HUES64 (cell line): ENCODE data around the gene FASTKD1.
"Not testable (repeated sequence)": the region's sequence is repeated elsewhere in the genome, so short reads cannot be mapped to it uniquely, and the experiment has no call there.

Experiments used
- H3K27ac ChIP-seq: 2 replicates; pipeline ENCODE4 v1.7.0; 2013; ENCODE audit warnings: low read depth, low read length, inconsistent platforms
- H3K27me3 ChIP-seq: 2 replicates; pipeline ENCODE4 v1.6.1; 2013; ENCODE audit warnings: mild to moderate bottlenecking, low read length; ENCODE audit not compliant: insufficient read depth
- H3K36me3 ChIP-seq: 2 replicates; pipeline ENCODE4 v1.6.1; 2013; ENCODE audit warnings: mild to moderate bottlenecking, low read length; ENCODE audit not compliant: insufficient read depth
- H3K4me1 ChIP-seq: 2 replicates; pipeline ENCODE4 v1.6.1; 2013; ENCODE audit warnings: mild to moderate bottlenecking, low read length, moderate library complexity; ENCODE audit not compliant: insufficient read depth
- H3K4me3 ChIP-seq: 2 replicates; pipeline ENCODE4 v1.5.1; 2013; ENCODE audit warnings: mild to moderate bottlenecking, low read length, moderate library complexity
- H3K9ac ChIP-seq: 2 replicates; pipeline ENCODE4 v1.6.1; 2013; ENCODE audit warnings: mild to moderate bottlenecking, low read depth, low read length
- H3K9me3 ChIP-seq: 2 replicates; pipeline ENCODE4 v1.6.1; 2013; ENCODE audit warnings: low read depth, low read length; ENCODE audit not compliant: insufficient read depth
- WGBS: fragments of 150-250, 120-280 bp; methylation state at CpG from one replicate; pipeline ENCODE4 v1.1.7; 2013; ENCODE audit warnings: missing lambda C conversion rate; 5-methylcytosine and 5-hydroxymethylcytosine counted together

Gene FASTKD1

DNA sequence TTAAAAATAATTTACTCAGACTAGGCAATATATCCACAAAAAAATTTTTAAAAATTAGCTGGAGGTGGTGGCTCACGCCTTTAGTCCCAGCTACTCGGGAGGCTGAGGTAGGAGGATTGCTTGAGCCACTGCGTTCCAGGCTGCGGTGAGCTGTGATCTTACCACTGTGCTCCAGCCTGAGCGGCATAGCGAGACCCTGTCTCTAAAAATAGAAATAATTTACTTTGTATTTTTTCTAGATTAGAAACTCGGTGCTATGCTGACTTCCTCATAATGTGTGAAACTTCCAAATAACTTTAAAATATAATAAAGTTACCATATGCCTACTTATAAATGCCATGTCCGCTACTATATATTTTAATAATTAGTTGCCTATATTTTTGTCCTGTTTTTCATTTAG, 17.1 kb upstream of the FASTKD1 start:
- Histone ChIP-seq H3K27me3 (no peaks in the 10 kb centered on the region), H3K9ac (no peak overlapping the region), H3K36me3 (no peaks in the 10 kb centered on the region), H3K27ac (no peak overlapping the region), H3K4me3 (no peak overlapping the region), H3K9me3 (no peaks in the 10 kb centered on the region), H3K4me1 (peaks cover 4% of the 10 kb centered on the region; the same call in 1 of the 2 replicates)
- WGBS: 90% methylated on average over 4 of the region's 8 CpGs

DNA sequence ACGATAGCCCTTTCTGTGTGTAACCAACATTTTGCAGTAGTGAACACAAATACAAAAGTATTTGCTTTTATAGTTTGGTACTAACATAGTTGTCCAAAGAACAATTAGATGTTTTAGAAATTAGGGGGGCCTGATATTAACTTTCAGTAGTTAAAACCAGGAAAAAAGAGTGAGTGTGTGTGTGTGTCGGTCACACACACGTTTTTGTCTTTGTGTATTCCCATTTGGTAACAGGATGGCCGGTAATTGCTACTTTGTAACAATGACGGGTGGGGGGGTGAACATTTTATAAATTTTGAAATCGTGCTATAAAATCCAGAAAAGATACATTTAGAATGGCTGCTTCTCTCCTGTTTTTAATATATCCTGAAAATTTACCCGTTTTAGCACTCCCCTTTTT, 12.0 kb upstream of the FASTKD1 start:
- H3K4me3 ChIP-seq: peak overlapping the region; percentile 91
- H3K9ac ChIP-seq: peak overlapping the region; percentile 94; the same call in 1 of the 2 replicates
- no peaks in the 10 kb centered on the region for H3K36me3 ChIP-seq
- no peaks in the 10 kb centered on the region for H3K9me3 ChIP-seq
- WGBS: 15% methylated on average over 6 of the region's 7 CpGs
- H3K4me1 ChIP-seq: peaks cover 8% of the 10 kb centered on the region; the same call in 1 of the 2 replicates
- H3K27ac ChIP-seq: 0 out of 2 replicates have a peak overlapping the region, but pooled peaks have one; percentile 2
- peaks cover 3% of the 10 kb centered on the region; the same call in 1 of the 2 replicates for H3K27me3 ChIP-seq

GRCh38 chr2:169584005-169584877, 10.6 kb upstream of the FASTKD1 start, which contains the start of gene PPIG:
TSS of gene PPIG (plus strand) at chr2:169584351. CDS start at chr2:169604042, 19,691 bp downstream.
- Histone ChIP-seq H3K9me3 (no peaks in the 10 kb centered on the region), H3K9ac (peak within 1 kb of the TSS; percentile 94), H3K4me1 (peaks cover 8% of the 10 kb centered on the region; the same call in 1 of the 2 replicates), H3K4me3 (peak within 1 kb of the TSS; percentile 91), H3K27ac (peak within 1 kb of the TSS; percentile 96), H3K27me3 (peaks cover 3% of the 10 kb centered on the region; the same call in 1 of the 2 replicates), H3K36me3 (no peaks in the 10 kb centered on the region)
- 7% methylated on average over 49 of the region's 49 CpGs for WGBS

- H3K36me3 ChIP-seq: no peaks in the 10 kb centered on the region
- H3K27ac ChIP-seq: no peak overlapping the region
- H3K9me3 ChIP-seq: no peaks in the 10 kb centered on the region
- 93% methylated on average over 3 of the region's 5 CpGs for WGBS
- H3K4me1 ChIP-seq: peaks cover 8% of the 10 kb centered on the region; the same call in 1 of the 2 replicates
- H3K4me3 ChIP-seq: 0 out of 2 replicates have a peak overlapping the region, but pooled peaks have one; percentile 91
- H3K9ac ChIP-seq: no peak overlapping the region
- H3K27me3 ChIP-seq: peaks cover 9% of the 10 kb centered on the region; the same call in 1 of the 2 replicates
Measured at GRCh38 chr2:169583518-169583917, 9.9 kb upstream of the FASTKD1 start.

- H3K9me3 ChIP-seq, H3K9ac ChIP-seq, H3K27me3 ChIP-seq, H3K27ac ChIP-seq, H3K4me3 ChIP-seq, H3K4me1 ChIP-seq, H3K36me3 ChIP-seq: not testable (repeated sequence)
- WGBS: 95% methylated on average over 9 of the region's 10 CpGs
Measured at GRCh38 chr2:169582552-169583266, 9.0 kb upstream of the FASTKD1 start.

GRCh38 chr2:169579044-169579443, 5.4 kb upstream of the FASTKD1 start:
- Histone ChIP-seq H3K27ac (no peak overlapping the region), H3K9me3 (0 out of 2 replicates have a peak, but pooled peaks cover 3% of the 10 kb centered on the region), H3K9ac (no peak overlapping the region), H3K4me3 (no peak overlapping the region), H3K27me3 (peaks cover 9% of the 10 kb centered on the region; the same call in 1 of the 2 replicates), H3K36me3 (no peaks in the 10 kb centered on the region), H3K4me1 (no peaks in the 10 kb centered on the region)
- WGBS: 72% methylated on average over 6 of the region's 6 CpGs

DNA sequence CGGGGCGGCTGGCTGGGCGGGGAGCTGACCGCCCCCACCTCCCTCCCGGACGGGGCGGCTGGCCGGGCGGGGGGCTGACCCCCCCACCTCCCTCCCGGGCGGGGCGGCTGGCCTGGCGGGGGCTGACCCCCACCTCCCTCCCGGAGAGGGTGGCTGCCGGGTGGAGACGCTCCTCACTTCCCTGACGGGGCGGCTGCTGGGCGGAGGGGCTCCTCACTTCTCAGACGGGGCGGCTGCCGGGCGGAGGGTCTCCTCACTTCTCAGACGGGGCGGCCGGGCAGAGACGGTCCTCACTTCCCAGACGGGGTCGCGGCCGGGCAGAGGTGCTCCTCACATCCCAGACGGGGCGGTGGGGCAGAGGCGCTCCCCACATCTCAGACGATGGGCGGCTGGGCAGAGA, 1.6 kb upstream of the FASTKD1 start:
- H3K4me1 ChIP-seq, H3K9me3 ChIP-seq, H3K9ac ChIP-seq, H3K27ac ChIP-seq, H3K36me3 ChIP-seq, H3K27me3 ChIP-seq, H3K4me3 ChIP-seq: not testable (repeated sequence)
- WGBS: 96% methylated on average over 27 of the region's 36 CpGs

- H3K27ac ChIP-seq, H3K36me3 ChIP-seq, H3K4me3 ChIP-seq, H3K9ac ChIP-seq, H3K9me3 ChIP-seq, H3K27me3 ChIP-seq, H3K4me1 ChIP-seq: not testable (repeated sequence)
- WGBS: 96% methylated on average over 1 of the region's 5 CpGs
Measured at GRCh38 chr2:169574539-169574938, 874 bp upstream of the FASTKD1 start.

DNA sequence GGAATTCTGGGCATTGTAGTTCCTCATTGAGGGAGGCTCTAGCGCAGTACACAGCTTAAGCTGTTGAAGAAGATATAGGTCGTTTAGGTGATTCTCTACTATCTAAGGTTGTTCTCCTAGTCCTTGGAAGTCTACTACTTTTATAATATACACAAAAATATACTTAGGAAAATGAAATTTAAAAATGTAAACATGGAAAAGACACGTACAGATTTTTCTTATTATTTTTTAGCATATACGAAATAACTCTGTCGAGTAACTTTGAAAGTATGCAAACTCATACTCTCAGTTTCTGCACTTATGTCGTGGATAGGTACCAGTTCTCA, 272 bp upstream of the FASTKD1 start:
- Histone ChIP-seq H3K9ac (no peak overlapping the region), H3K36me3 (peaks cover 8% of the 10 kb centered on the region; the same call in 1 of the 2 replicates), H3K4me1 (peaks cover 5% of the 10 kb centered on the region; the same call in 1 of the 2 replicates), H3K4me3 (peak overlapping the region; percentile 94), H3K9me3 (0 out of 2 replicates have a peak, but pooled peaks cover 3% of the 10 kb centered on the region), H3K27ac (no peak overlapping the region), H3K27me3 (peaks cover 4% of the 10 kb centered on the region; the same call in 1 of the 2 replicates)
- 53% methylated on average over 5 of the region's 6 CpGs for WGBS

DNA sequence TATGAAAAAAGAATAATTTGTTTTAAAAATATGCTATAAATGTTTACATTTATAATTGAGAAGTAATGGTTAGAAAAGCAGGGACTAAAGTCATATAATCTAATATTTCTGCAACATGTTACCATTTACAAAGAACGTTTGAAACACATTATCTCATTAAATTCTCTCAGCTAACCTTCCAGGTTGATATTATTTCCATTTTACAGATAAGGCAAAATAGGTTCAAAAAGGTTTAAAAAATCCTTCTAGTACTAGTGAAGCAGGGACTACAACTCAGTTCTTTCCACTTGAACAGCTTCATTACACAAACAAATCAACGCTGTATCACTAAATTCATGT, 875 bp downstream of the FASTKD1 start:
- H3K36me3 ChIP-seq: peaks cover 15% of the 10 kb centered on the region
- peak overlapping the region; percentile 86 for H3K9ac ChIP-seq

DNA sequence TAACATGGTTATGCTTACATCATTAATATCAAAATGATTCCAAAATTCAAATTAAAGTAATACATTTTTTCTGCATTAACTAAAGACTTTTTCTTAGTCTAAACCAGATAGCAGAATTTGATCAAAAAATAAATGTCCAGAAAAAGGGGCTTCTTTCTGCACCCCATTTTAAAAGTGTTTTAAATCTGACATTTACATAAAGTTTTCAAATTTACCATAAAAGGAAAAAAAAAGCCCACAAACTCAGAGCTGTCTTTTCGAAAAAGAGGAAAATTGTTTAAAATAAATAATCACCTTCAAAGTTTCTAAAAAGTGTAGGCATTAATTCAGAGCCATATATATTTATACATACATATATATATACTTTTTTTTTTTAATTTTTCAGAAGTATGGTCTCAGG, 1.5 kb downstream of the FASTKD1 start:
- H3K4me1 ChIP-seq: peaks cover 5% of the 10 kb centered on the region; the same call in 1 of the 2 replicates
- no peak overlapping the region; the same call in 1 of the 2 replicates for H3K9ac ChIP-seq
- peaks cover 21% of the 10 kb centered on the region for H3K36me3 ChIP-seq
- 0 out of 2 replicates have a peak, but pooled peaks cover 3% of the 10 kb centered on the region for H3K9me3 ChIP-seq
- H3K27ac ChIP-seq: no peak overlapping the region
- no CpG with 5 or more reads among the region's 1 CpG for WGBS
- H3K4me3 ChIP-seq: peak overlapping the region; percentile 94
- no peaks in the 10 kb centered on the region for H3K27me3 ChIP-seq

More for the DNA sequence above, 875 bp downstream of the FASTKD1 start:
- H3K4me3 ChIP-seq: peak overlapping the region; percentile 94
- no peaks in the 10 kb centered on the region for H3K27me3 ChIP-seq
- no peak overlapping the region for H3K27ac ChIP-seq
- 9% methylated on average over 2 of the region's 2 CpGs for WGBS
- peaks cover 5% of the 10 kb centered on the region; the same call in 1 of the 2 replicates for H3K4me1 ChIP-seq
- H3K9me3 ChIP-seq: 0 out of 2 replicates have a peak, but pooled peaks cover 3% of the 10 kb centered on the region
